ENCODE measurements around the gene PRR13. TPM values are rescaled to one million over a fixed set of nuclear protein-coding genes. Genes with fewer than 3 reads are reported as not detected.
A peak's percentile ranks its signal among the peaks of the same experiment; 100 is the strongest.
"Not testable (repeated sequence)": the region's sequence is repeated elsewhere in the genome, so short reads cannot be mapped to it uniquely, and the experiment has no call there.

PRR13 gene
- total RNA-seq, 1 donor from 2014 or later: 106 TPM

DNA sequence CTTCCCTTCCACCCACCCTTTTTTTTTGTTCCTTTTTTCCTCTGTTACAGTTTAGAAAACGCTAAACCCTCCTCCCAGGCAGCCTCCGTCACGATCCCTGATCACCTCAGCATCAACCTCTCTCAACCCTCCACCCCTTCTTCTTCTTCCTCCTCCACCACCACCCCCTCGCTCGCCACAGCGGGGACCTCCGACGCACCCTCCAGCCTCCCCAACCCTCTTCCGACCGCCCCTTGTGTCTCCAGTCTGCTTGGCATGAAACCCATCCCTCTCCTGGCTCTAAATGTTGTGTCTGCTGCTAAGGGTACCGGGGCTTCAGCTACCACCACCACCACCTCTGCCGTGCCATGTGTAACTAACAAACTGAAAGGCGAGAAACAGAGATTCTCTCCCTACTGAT is 33.3 kb downstream of the PRR13 start:
- no peak for TF ChIP-seq CTCF (IDR thresholded peaks at IDR 0.05; ENCODE audit: unreplicated experiment)
- no peak overlapping the region for H3K4me3 Mint-ChIP-seq (ENCODE audit: low read depth)
- H3K36me3 Mint-ChIP-seq (ENCODE audit: insufficient read depth): peaks cover 46% of the 10 kb centered on the region
- H3K4me1 Mint-ChIP-seq (ENCODE audit: low read depth): peaks cover 16% of the 10 kb centered on the region
- H3K27me3 Mint-ChIP-seq: no peaks in the 10 kb centered on the region
- peak overlapping the region; percentile 91 for H3K27ac Mint-ChIP-seq
- H3K9me3 Mint-ChIP-seq (ENCODE audit: low read depth): no peaks in the 10 kb centered on the region
- no peak for DNase-seq (ENCODE audit: low spot score, unreplicated experiment)

GRCh38 chr12:53476769-53477209 is 35.3 kb downstream of the PRR13 start:
- TF ChIP-seq CTCF (IDR thresholded peaks at IDR 0.05; ENCODE audit: unreplicated experiment): peak; percentile 43
- DNase-seq (ENCODE audit: low spot score, unreplicated experiment): no peak
- H3K9me3 Mint-ChIP-seq (ENCODE audit: low read depth): no peaks in the 10 kb centered on the region
- peaks cover 37% of the 10 kb centered on the region for H3K36me3 Mint-ChIP-seq (ENCODE audit: insufficient read depth)
- H3K4me3 Mint-ChIP-seq (ENCODE audit: low read depth): no peak overlapping the region
- peak overlapping the region; percentile 85 for H3K27ac Mint-ChIP-seq
- H3K27me3 Mint-ChIP-seq: no peaks in the 10 kb centered on the region
- peaks cover 18% of the 10 kb centered on the region for H3K4me1 Mint-ChIP-seq (ENCODE audit: low read depth)

GRCh38 chr12:53478865-53479264 is 37.3 kb downstream of the PRR13 start:
- TF ChIP-seq CTCF (IDR thresholded peaks at IDR 0.05; ENCODE audit: unreplicated experiment): no peak
- Mint-ChIP-seq H3K9me3 (ENCODE audit: low read depth) (no peaks in the 10 kb centered on the region), H3K27ac (peak overlapping the region; percentile 59), H3K4me1 (ENCODE audit: low read depth) (peaks cover 25% of the 10 kb centered on the region), H3K27me3 (no peaks in the 10 kb centered on the region), H3K4me3 (ENCODE audit: low read depth) (no peak overlapping the region), H3K36me3 (ENCODE audit: insufficient read depth) (peaks cover 37% of the 10 kb centered on the region)
- no peak for DNase-seq (ENCODE audit: low spot score, unreplicated experiment)

DNA sequence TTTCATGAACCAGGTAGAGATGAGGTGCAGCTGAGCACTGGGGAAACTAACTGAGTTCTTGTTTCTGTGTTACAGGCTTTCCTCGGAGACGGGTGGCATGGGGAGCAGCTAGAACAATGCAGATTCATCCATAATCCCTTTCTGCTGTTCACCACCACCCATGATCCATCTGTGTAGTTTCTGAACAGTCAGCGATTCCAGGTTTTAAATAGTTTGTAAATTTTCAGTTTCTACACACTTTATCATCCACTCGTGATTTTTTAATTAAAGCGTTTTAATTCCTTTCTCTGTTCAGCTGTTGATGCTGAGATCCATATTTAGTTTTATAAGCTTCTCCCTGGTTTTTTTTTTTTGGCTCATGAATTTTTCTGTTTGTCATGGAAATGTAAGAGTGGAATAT is 37.8 kb downstream of the PRR13 start:
- peaks cover 33% of the 10 kb centered on the region for H3K36me3 Mint-ChIP-seq (ENCODE audit: insufficient read depth)
- H3K4me1 Mint-ChIP-seq (ENCODE audit: low read depth): peaks cover 22% of the 10 kb centered on the region
- peak overlapping the region; percentile 25 for H3K27ac Mint-ChIP-seq
- TF ChIP-seq CTCF (IDR thresholded peaks at IDR 0.05; ENCODE audit: unreplicated experiment): no peak
- no peak for DNase-seq (ENCODE audit: low spot score, unreplicated experiment)
- H3K27me3 Mint-ChIP-seq: no peaks in the 10 kb centered on the region
- H3K9me3 Mint-ChIP-seq (ENCODE audit: low read depth): no peaks in the 10 kb centered on the region
- H3K4me3 Mint-ChIP-seq (ENCODE audit: low read depth): no peak overlapping the region

DNA sequence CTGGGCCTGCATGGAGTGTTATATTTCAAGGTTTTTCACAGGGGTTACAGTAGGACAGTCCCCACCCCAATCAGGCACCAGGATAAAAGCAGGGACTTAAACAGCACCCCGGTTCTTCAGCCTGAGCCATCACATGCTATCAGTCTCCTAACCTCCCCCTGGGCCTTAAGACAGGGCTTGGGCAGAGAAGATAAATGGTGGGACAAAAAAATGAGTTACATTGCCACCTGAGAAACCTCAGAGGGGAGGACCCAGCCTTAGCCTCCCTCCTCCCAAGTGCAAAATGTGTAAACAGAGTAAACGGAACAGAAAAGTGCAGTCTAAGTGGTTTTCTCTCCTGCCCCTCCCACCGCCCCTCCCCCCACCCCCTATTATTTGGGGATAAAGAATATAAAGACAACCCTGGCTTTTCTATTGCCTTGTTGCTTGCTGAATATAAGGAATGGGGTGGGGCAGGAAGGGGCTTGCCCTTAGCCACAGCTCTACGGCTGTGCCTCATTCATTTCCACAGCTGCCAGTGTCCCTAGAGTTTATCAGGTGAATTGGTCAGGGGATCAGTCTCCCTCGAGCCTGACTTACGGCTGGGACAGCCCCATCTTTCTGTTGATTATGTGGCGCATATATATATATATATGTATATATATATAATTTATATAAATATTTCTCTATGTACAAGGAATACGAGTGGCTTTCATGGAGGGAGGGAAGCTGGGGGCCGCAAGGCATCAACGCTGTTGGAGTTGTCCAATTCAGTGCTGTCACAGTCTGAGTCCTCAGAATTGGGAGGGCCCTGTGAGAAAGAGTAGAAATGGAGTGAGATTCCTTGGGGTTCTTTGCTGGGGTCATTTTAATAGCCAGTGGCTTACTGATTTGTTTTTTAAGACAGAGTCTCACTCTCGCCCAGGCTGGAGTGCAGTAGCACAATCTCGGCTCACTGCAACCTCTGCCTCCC is 39.2 kb downstream of the PRR13 start:
- Mint-ChIP-seq H3K36me3 (ENCODE audit: insufficient read depth) (peaks cover 25% of the 10 kb centered on the region), H3K4me1 (ENCODE audit: low read depth) (peaks cover 14% of the 10 kb centered on the region), H3K27ac (peak overlapping the region; percentile 64), H3K27me3 (no peaks in the 10 kb centered on the region), H3K9me3 (ENCODE audit: low read depth) (no peaks in the 10 kb centered on the region), H3K4me3 (ENCODE audit: low read depth) (no peak overlapping the region)
- DNase-seq (ENCODE audit: low spot score, unreplicated experiment): no peak
- TF ChIP-seq CTCF (IDR thresholded peaks at IDR 0.05; ENCODE audit: unreplicated experiment): no peak

- H3K4me3 Mint-ChIP-seq (ENCODE audit: low read depth); H3K9me3 Mint-ChIP-seq (ENCODE audit: low read depth); H3K27me3 Mint-ChIP-seq; DNase-seq (ENCODE audit: low spot score, unreplicated experiment): not testable (repeated sequence)
- Mint-ChIP-seq H3K27ac (peak overlapping the region; percentile 64), H3K4me1 (ENCODE audit: low read depth) (peaks cover 14% of the 10 kb centered on the region), H3K36me3 (ENCODE audit: insufficient read depth) (peaks cover 25% of the 10 kb centered on the region)
These were observed 39.9 kb downstream of the PRR13 start for GRCh38 chr12:53481458-53481857.

All from progenitor cell of endocrine pancreas (in vitro differentiated cells).